GM12878 (cell line): ENCODE measurements around the gene SF3B2. TPM values are rescaled to one million over a fixed set of nuclear protein-coding genes. Genes with fewer than 3 reads are reported as not detected.

ENCODE experiments used
- ATAC-seq: fragments of 200-7000 bp; cut with Tn5 transposase; 3 replicates; pipeline ENCODE4 v1.9.1; 2020; ENCODE audit warnings: mild to moderate bottlenecking, moderate library complexity
- BruUV-seq: library from RNA; stranded (reverse); fragments of 400-500 nt; replicated peaks from 2 replicates; lab custom pipeline; 2021; lab: Mats Ljungman, UMichigan
- CTCF ChIA-PET: fragments of 300-600 bp; sonication (Branson Sonifier 250); formaldehyde crosslinking; extraction: SDS; loops from one replicate; lab custom pipeline; 2021; ENCODE audit warnings: inconsistent platforms; lab: Yijun Ruan, JAX
- POLR2A ChIA-PET: fragments of 350-600 bp; formaldehyde crosslinking; extraction: SDS; loops from one replicate; lab custom pipeline; 2021; ENCODE audit warnings: inconsistent platforms; lab: Charles Lee
- RAD21 ChIA-PET: fragments of 300-600 bp; sonication (Branson Sonifier 250); formaldehyde crosslinking; loops from one replicate; lab custom pipeline; 2023; ENCODE audit warnings: antibody characterized with exemption; ENCODE audit not compliant: unreplicated experiment; lab: Charles Lee
- SMC1A ChIA-PET: fragments of 300-600 bp; sonication (Branson Sonifier 250); formaldehyde crosslinking; loops from one replicate; lab custom pipeline; 2023; ENCODE audit not compliant: unreplicated experiment, uncharacterized antibody; lab: Charles Lee
- DNase-seq: peaks from one replicate; pipeline ENCODE4 v3.0.0-alpha.2; 2011; ENCODE audit warnings: low read depth, low spot score
- FAIRE-seq: peaks from 3 replicates; lab custom pipeline; 2011; peaks lifted over from hg19 to GRCh38; lab: Jason Lieb, UNC
- H2AFZ ChIP-seq: 2 replicates; pipeline ENCODE4 v1.6.0; 2011; ENCODE audit warnings: low read depth, low read length, control low read depth; ENCODE audit not compliant: control insufficient read depth
- H3K27ac ChIP-seq: 2 replicates; pipeline ENCODE4 v1.5.1; 2011; ENCODE audit warnings: control low read depth; ENCODE audit not compliant: control insufficient read depth, insufficient read depth
- H3K27me3 ChIP-seq, 2 experiments: replicated peaks in 1 of 2; 2 replicates each; pipeline versions ENCODE4 v1.6.0 to v1.6.1; 2011; ENCODE audit warnings: low read length in 1 of 2; ENCODE audit not compliant: control insufficient read depth in 2 of 2, insufficient read depth in 2 of 2
- H3K36me3 ChIP-seq, 2 experiments: 2 replicates each; pipeline ENCODE4 v1.5.1; 2011; ENCODE audit warnings: low read length in 1 of 2; ENCODE audit not compliant: control insufficient read depth in 2 of 2, insufficient read depth in 2 of 2
- H3K4me1 ChIP-seq: 2 replicates; pipeline ENCODE4 v1.6.1; 2011; ENCODE audit warnings: mild to moderate bottlenecking, low read length, moderate library complexity, mixed read lengths; ENCODE audit not compliant: control insufficient read depth, insufficient read depth
- H3K4me2 ChIP-seq: 2 replicates; pipeline ENCODE4 v1.6.0; 2011; ENCODE audit warnings: control low read depth; ENCODE audit not compliant: control insufficient read depth, insufficient read depth
- H3K4me3 ChIP-seq: fragments of 200-600 bp; sonication (generic); 2 replicates; pipeline ENCODE4 v1.5.1; 2016
- H3K79me2 ChIP-seq: 2 replicates; pipeline ENCODE4 v1.6.0; 2011; ENCODE audit warnings: low read length; ENCODE audit not compliant: control insufficient read depth, insufficient read depth
- H3K9ac ChIP-seq: 2 replicates; pipeline ENCODE4 v1.8.0; 2011; ENCODE audit warnings: low read length, control low read depth, mixed read lengths; ENCODE audit not compliant: control insufficient read depth, insufficient read depth
- H3K9me3 ChIP-seq: replicated peaks from 3 replicates; pipeline ENCODE4 v1.5.1; 2011; ENCODE audit warnings: mild to moderate bottlenecking, low read length; ENCODE audit not compliant: control insufficient read depth, insufficient read depth
- H4K20me1 ChIP-seq: 2 replicates; pipeline ENCODE4 v1.6.0; 2011; ENCODE audit not compliant: control insufficient read depth, insufficient read depth
- HDGF ChIP-seq: fragments of 450-650 bp; IDR thresholded peaks from 2 replicates; pipeline ENCODE4 v1.6.1; 2016; ENCODE audit warnings: antibody characterized with exemption
- ZNF384 ChIP-seq: IDR thresholded peaks from 2 replicates; pipeline ENCODE4 v1.6.1; 2012; ENCODE audit warnings: low read depth, mild to moderate bottlenecking, low read length, improper control_type of control experiment, borderline replicate concordance
- WGBS: methylation state at CpG from one replicate; pipeline ENCODE4 v1.1.6; 2016; ENCODE audit warnings: low lambda C conversion rate; ENCODE audit not compliant: insufficient replicate concordance, insufficient coverage; ENCODE audit errors: missing lambda C conversion rate; 5-methylcytosine and 5-hydroxymethylcytosine counted together
- in situ Hi-C: fragments of 300-500 bp; cut with MboI; formaldehyde crosslinking; loops from 9 replicates; pipeline ENCODE4 v1.14.3; 2018; ENCODE audit warnings: mixed read lengths
- intact Hi-C: fragments of 100-400 bp; cut with micrococcal nuclease; formaldehyde crosslinking; loops from one replicate; pipeline ENCODE4 v1.14.2; 2022; ENCODE audit not compliant: unreplicated experiment
- polyA plus RNA-seq, 11 experiments: library from polyadenylated mRNA; depleted of rRNA in 4 of 11; unstranded in 6 of 11; stranded (reverse) in 5 of 11; fragments of >200 nt; fragmentation: Nextera tagmentation in 4 of 11; fragmentation: Illumina TruSeq in 1 of 11; extraction: Ambion mirVana in 4 of 11; extraction: Trizol in 1 of 11; gene quantifications; 1 replicate in 1 of 11; 2 replicates in 10 of 11; pipeline versions ENCODE4 v1.2.1 to v1.2.3, GENCODE V29; 2011 to 2016; ENCODE audit warnings: inconsistent platforms in 2 of 11, missing spikeins in 2 of 11, low read depth in 1 of 11
- total RNA-seq, 4 experiments: library from RNA; depleted of rRNA in 3 of 4; stranded (reverse); fragments of >200 nt in 3 of 4; fragmentation: Illumina TruSeq in 1 of 4; extraction: Trizol in 1 of 4; gene quantifications; 2 replicates each; pipeline versions ENCODE4 v1.2.1 to v1.2.3, GENCODE V29; 2013 to 2021
- TF ChIP-seq, protein P1 (sequence below): fragments of 450-650 bp; conservative IDR thresholded peaks from 2 replicates; pipeline ENCODE4 v1.6.1; 2017; ENCODE audit warnings: mild to moderate bottlenecking, moderate library complexity

SF3B2 gene
- total and polyA plus RNA-seq, 10 of the 15 experiments (the other 5 are each of a cell fraction or from before 2014, with no cell fraction given): 56.3 to 245 (median 144) TPM

DNA sequence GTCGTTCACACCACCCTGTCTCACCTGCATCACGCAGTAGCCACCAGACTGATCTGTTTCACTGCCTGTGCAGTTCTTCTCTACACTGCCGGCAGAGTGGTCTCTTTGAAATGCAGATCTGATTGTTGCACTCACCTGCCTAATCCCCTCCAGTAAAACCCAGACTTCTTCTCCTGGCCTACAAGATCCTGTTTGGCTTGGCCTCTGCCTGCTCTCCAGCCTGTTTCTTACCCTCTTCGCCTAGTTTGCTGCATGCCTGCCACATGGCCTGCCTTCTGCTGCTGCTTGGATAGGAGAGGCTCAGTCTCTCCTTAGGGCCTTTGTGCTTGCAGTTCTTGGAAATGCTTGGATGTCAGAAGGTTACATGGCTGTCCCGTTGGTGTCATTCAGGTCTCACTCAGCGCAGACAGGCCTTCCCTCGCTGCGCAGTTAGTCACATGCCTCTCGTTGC, 59.9 kb downstream of the SF3B2 start:
- ChIA-PET POLR2A (interaction anchor here (1.5 to 10.3 kb wide), 4 partner anchors 10 to 23 kb away, joined by 5 to 91 read pairs (median 6); no protein-coding TSS in a partner anchor), RAD21 (interaction anchor here (1.0 to 5.8 kb wide), 3 partner anchors 13 to 34 kb away, joined by 3 to 78 read pairs (median 63); no protein-coding TSS in a partner anchor)
- in situ Hi-C loops: no loop called here

More for the DNA sequence above, 59.9 kb downstream of the SF3B2 start:
- Histone ChIP-seq H3K27me3 (no peaks in the 10 kb centered on the region), H3K4me2 (peak overlapping the region; percentile 98), H4K20me1 (no peaks in the 10 kb centered on the region), H3K9ac (0 out of 2 replicates have a peak overlapping the region, but pooled peaks have one; percentile 1), H3K9me3 (no peaks in the 10 kb centered on the region), H3K36me3 (no peaks in the 10 kb centered on the region; a peak in 1 of 4 replicates), H2AFZ (no peak overlapping the region), H3K4me1 (peaks cover 72% of the 10 kb centered on the region), H3K4me3 (no peak overlapping the region), H3K27ac (peak overlapping the region; percentile 88), H3K79me2 (peaks cover 63% of the 10 kb centered on the region)
- DNase-seq: no peak
- ChIA-PET SMC1A (interaction anchor here (1.0 to 14.6 kb wide), 7 partner anchors 9 to 38 kb away, joined by 3 to 265 read pairs (median 15); partner anchors contain the start of gene PACS1), CTCF (interaction anchor here (0.8 to 12.2 kb wide), 5 partner anchors 8 to 67 kb away, joined by 3 to 109 read pairs (median 5); partner anchors contain the start of gene PACS1)
- WGBS: 58% methylated on average over 9 of the region's 9 CpGs
- no TSS peak for BruUV-seq
- TF ChIP-seq HDGF: peak; percentile 68; the same call in 1 of the 2 replicates
- TF ChIP-seq ZNF384: no peak
- TF ChIP-seq, protein P1, sequence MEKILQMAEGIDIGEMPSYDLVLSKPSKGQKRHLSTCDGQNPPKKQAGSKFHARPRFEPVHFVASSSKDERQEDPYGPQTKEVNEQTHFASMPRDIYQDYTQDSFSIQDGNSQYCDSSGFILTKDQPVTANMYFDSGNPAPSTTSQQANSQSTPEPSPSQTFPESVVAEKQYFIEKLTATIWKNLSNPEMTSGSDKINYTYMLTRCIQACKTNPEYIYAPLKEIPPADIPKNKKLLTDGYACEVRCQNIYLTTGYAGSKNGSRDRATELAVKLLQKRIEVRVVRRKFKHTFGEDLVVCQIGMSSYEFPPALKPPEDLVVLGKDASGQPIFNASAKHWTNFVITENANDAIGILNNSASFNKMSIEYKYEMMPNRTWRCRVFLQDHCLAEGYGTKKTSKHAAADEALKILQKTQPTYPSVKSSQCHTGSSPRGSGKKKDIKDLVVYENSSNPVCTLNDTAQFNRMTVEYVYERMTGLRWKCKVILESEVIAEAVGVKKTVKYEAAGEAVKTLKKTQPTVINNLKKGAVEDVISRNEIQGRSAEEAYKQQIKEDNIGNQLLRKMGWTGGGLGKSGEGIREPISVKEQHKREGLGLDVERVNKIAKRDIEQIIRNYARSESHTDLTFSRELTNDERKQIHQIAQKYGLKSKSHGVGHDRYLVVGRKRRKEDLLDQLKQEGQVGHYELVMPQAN: no peak
- intact Hi-C loops: loop anchor here (1.0 to 2.0 kb wide), 2 partner anchors 25 to 42 kb away; partner anchors contain the start of gene PACS1
- ATAC-seq: peak; percentile 28
- FAIRE-seq: no peak
